HepG2 (cell line): ENCODE data around the gene TRIM62. TPM values are rescaled to one million over a fixed set of nuclear protein-coding genes. Genes with fewer than 3 reads are reported as not detected.

Experiments used
- ATF4 ChIP-seq, 2 experiments: fragments of 450-650 bp in 1 of 2; sonication (generic) in 1 of 2; formaldehyde crosslinking; IDR thresholded peaks; 2 replicates each; pipeline versions ENCODE4 v1.5.0 to v1.8.0; 2020 to 2022; ENCODE audit warnings: mild to moderate bottlenecking in 1 of 2, missing genetic modification reagents in 1 of 2
- ELF1 ChIP-seq: sonication (generic); formaldehyde crosslinking; IDR thresholded peaks from 2 replicates; pipeline ENCODE4 v1.4.0; 2020; ENCODE audit warnings: missing genetic modification reagents
- HNRNPK ChIP-seq: fragments of 200-400 bp; formaldehyde crosslinking; IDR thresholded peaks from 2 replicates; pipeline ENCODE4 v1.6.1; 2018; ENCODE audit warnings: low read length, low read depth, moderate library complexity, mild to moderate bottlenecking; ENCODE audit not compliant: poor library complexity, severe bottlenecking
- HOXA3 ChIP-seq: sonication (generic); formaldehyde crosslinking; IDR thresholded peaks from 2 replicates; pipeline ENCODE4 v1.5.0; 2020; ENCODE audit warnings: missing genetic modification reagents
- KLF12 ChIP-seq: sonication (generic); formaldehyde crosslinking; IDR thresholded peaks from 2 replicates; pipeline ENCODE4 v1.4.0; 2020; ENCODE audit warnings: missing genetic modification reagents, borderline replicate concordance
- MAFG ChIP-seq: sonication (generic); formaldehyde crosslinking; IDR thresholded peaks from 2 replicates; pipeline ENCODE4 v1.5.1; 2020; ENCODE audit warnings: mild to moderate bottlenecking, missing genetic modification reagents
- MIXL1 ChIP-seq: IDR thresholded peaks from 2 replicates; pipeline ENCODE4 v1.6.1; 2016
- MTERF4 ChIP-seq: sonication (generic); formaldehyde crosslinking; IDR thresholded peaks from 2 replicates; pipeline ENCODE4 v1.8.0; 2023; ENCODE audit warnings: mild to moderate bottlenecking, missing genetic modification reagents
- POLR2G ChIP-seq: fragments of 200-400 bp; formaldehyde crosslinking; IDR thresholded peaks from 2 replicates; pipeline ENCODE4 v1.6.1; 2018; ENCODE audit warnings: mild to moderate bottlenecking, low read depth, low read length, moderate library complexity
- RBFOX2 ChIP-seq: fragments of 200-400 bp; formaldehyde crosslinking; IDR thresholded peaks from 2 replicates; pipeline ENCODE4 v1.6.1; 2017; ENCODE audit warnings: low read depth, mild to moderate bottlenecking, low read length
- SP5 ChIP-seq: IDR thresholded peaks from 2 replicates; pipeline ENCODE4 v1.6.1; 2016; ENCODE audit warnings: low read depth, borderline replicate concordance
- TSC22D2 ChIP-seq: sonication (generic); formaldehyde crosslinking; IDR thresholded peaks from 2 replicates; pipeline ENCODE4 v1.5.1; 2020; ENCODE audit warnings: missing genetic modification reagents, mild to moderate bottlenecking, borderline replicate concordance
- XRCC5 ChIP-seq: fragments of 200-400 bp; formaldehyde crosslinking; optimal IDR thresholded peaks from 2 replicates; pipeline ENCODE3; 2017; ENCODE audit warnings: mild to moderate bottlenecking, low read length
- ZFP36 ChIP-seq: fragments of 150-350 bp; IDR thresholded peaks from 2 replicates; pipeline ENCODE4 v1.6.1; 2018; ENCODE audit warnings: borderline replicate concordance, low read length, low read depth; ENCODE audit not compliant: partially characterized antibody
- ZNF281 ChIP-seq: sonication (generic); formaldehyde crosslinking; IDR thresholded peaks from 2 replicates; pipeline ENCODE4 v1.4.0; 2020; ENCODE audit warnings: missing genetic modification reagents, borderline replicate concordance
- ZNF318 ChIP-seq: sonication (generic); formaldehyde crosslinking; IDR thresholded peaks from 2 replicates; pipeline ENCODE4 v1.4.0; 2020; ENCODE audit warnings: mild to moderate bottlenecking, missing genetic modification reagents
- ZNF746 ChIP-seq: sonication (generic); formaldehyde crosslinking; IDR thresholded peaks from 2 replicates; pipeline ENCODE4 v1.8.0; 2022; ENCODE audit warnings: mild to moderate bottlenecking, missing genetic modification reagents
- polyA plus RNA-seq, 8 experiments: library from polyadenylated mRNA; depleted of rRNA in 3 of 8; stranded (reverse) in 7 of 8; unstranded in 1 of 8; fragments of >200 nt; fragmentation: Illumina TruSeq in 4 of 8; extraction: Trizol in 4 of 8; gene quantifications; 2 replicates each; pipeline versions ENCODE4 v1.2.1 to v1.2.3, GENCODE V29; 2011 to 2016; ENCODE audit warnings: low read depth in 4 of 8, missing spikeins in 1 of 8, mixed read lengths in 1 of 8; ENCODE audit not compliant: insufficient read depth in 1 of 8
- total RNA-seq, 5 experiments: library from RNA; depleted of rRNA; stranded (reverse); fragments of >200 nt; fragmentation: Illumina TruSeq; extraction: Trizol; gene quantifications; 2 replicates each; pipeline ENCODE4 v1.2.3, GENCODE V29; 2016; ENCODE audit warnings: low read depth in 1 of 5

TRIM62 gene
- total and polyA plus RNA-seq, 2 of the 13 experiments (the other 11 are each of a cell fraction or from before 2014, with no cell fraction given), result 0.53 to 0.57 TPM

GRCh38 chr1:33181921-33182341 lies at the start of gene TRIM62 (continued):
- TF ChIP-seq ZNF318 (CRISPR knock-in tag) (no peak), SP5 (peak; percentile 63; the same call in 1 of the 2 replicates), HOXA3 (0 out of 2 replicates have a peak, but pooled peaks have one; percentile 17), ZFP36 (no peak), MAFG (CRISPR knock-in tag) (no peak), MIXL1 (CRISPR knock-in tag) (no peak), KLF12 (CRISPR knock-in tag) (0 out of 2 replicates have a peak, but pooled peaks have one; percentile 31), RBFOX2 (0 out of 2 replicates have a peak, but pooled peaks have one; percentile 36), ATF4 (CRISPR knock-in tag; IDR thresholded peaks at IDR 0.05) (no peak), ZNF746 (CRISPR knock-in tag) (no peak), XRCC5 (peak; percentile 21), MTERF4 (CRISPR knock-in tag) (0 out of 2 replicates have a peak, but pooled peaks have one; percentile 33), ZNF281 (peak; percentile 68; the same call in 1 of the 2 replicates), HNRNPK (peak; percentile 79), ELF1 (peak; percentile 71), TSC22D2 (CRISPR knock-in tag) (0 out of 2 replicates have a peak, but pooled peaks have one; percentile 34), POLR2G (peak; percentile 54; the same call in 1 of the 2 replicates)
